ENCODE data around the gene FAM174C.

DNA sequence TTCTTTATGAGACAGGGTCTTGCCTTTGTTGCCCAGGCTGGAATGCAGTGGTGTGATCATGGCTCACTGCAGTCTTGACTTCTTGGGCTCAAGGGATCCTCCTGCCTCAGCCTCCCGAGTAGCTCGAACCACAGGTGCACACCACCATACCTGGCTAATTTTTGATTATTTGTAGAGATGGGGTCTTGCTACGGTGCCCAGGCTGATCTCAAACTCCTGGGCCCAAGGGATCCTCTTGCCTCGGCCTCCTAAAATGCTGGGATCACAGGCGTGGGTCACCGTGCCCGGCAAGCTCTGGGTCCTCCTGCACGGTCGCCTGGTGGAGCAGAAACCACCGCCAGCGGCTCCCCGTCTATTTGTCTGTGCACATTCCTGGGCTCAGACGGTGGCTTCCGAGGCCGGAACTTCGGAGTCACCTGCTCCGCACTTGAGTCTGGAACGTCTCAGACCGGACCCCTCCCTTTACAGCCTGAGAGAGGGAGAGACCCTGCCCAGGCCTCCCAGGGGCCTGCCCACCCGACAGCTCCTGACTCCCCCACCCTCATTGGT lies 32.5 kb downstream of the FAM174C start:
- TF ChIP-seq, protein P1, sequence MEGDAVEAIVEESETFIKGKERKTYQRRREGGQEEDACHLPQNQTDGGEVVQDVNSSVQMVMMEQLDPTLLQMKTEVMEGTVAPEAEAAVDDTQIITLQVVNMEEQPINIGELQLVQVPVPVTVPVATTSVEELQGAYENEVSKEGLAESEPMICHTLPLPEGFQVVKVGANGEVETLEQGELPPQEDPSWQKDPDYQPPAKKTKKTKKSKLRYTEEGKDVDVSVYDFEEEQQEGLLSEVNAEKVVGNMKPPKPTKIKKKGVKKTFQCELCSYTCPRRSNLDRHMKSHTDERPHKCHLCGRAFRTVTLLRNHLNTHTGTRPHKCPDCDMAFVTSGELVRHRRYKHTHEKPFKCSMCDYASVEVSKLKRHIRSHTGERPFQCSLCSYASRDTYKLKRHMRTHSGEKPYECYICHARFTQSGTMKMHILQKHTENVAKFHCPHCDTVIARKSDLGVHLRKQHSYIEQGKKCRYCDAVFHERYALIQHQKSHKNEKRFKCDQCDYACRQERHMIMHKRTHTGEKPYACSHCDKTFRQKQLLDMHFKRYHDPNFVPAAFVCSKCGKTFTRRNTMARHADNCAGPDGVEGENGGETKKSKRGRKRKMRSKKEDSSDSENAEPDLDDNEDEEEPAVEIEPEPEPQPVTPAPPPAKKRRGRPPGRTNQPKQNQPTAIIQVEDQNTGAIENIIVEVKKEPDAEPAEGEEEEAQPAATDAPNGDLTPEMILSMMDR (IDR thresholded peaks at IDR 0.05) = no peak
- TF ChIP-seq POLR2A (IDR thresholded peaks at IDR 0.05) = no peak
